Osteoblast (primary cell): ENCODE data around the gene PAX6. TPM values are rescaled to one million over a fixed set of nuclear protein-coding genes. Genes with fewer than 3 reads are reported as not detected.

Experiments used
- DNase-seq: peaks from one replicate; pipeline ENCODE4 v3.0.0; 2011; ENCODE audit warnings: low spot score, mixed read lengths; ENCODE audit not compliant: insufficient read length; ENCODE audit errors: missing footprints
- H2AFZ ChIP-seq: 2 replicates; pipeline ENCODE4 v1.6.0; 2011; ENCODE audit warnings: mild to moderate bottlenecking, low read length
- H3K27ac ChIP-seq: 2 replicates; pipeline ENCODE4 v1.5.1; 2011; ENCODE audit warnings: mild to moderate bottlenecking, low read depth, low read length, moderate library complexity
- H3K27me3 ChIP-seq: 2 replicates; pipeline ENCODE4 v1.6.0; 2012; ENCODE audit warnings: mild to moderate bottlenecking, control low read depth, inconsistent platforms, low read length, moderate library complexity; ENCODE audit not compliant: insufficient read depth
- H3K36me3 ChIP-seq: 2 replicates; pipeline ENCODE4 v1.5.1; 2011; ENCODE audit warnings: mild to moderate bottlenecking, low read length, control low read depth, moderate library complexity; ENCODE audit not compliant: insufficient read depth
- H3K4me1 ChIP-seq: 2 replicates; pipeline ENCODE4 v1.5.1; 2011; ENCODE audit warnings: mild to moderate bottlenecking, low read length, control low read depth, moderate library complexity; ENCODE audit not compliant: insufficient read depth
- H3K4me2 ChIP-seq: 2 replicates; pipeline ENCODE4 v1.6.0; 2011; ENCODE audit warnings: mild to moderate bottlenecking, low read length; ENCODE audit not compliant: insufficient read depth
- H3K4me3 ChIP-seq: fragments of 200-600 bp; sonication (generic); 3 replicates; pipeline ENCODE4 v1.5.1; 2012; ENCODE audit warnings: mild to moderate bottlenecking, low read length, inconsistent platforms; ENCODE audit not compliant: insufficient read depth
- H3K79me2 ChIP-seq: 2 replicates; pipeline ENCODE4 v1.6.0; 2012; ENCODE audit warnings: mild to moderate bottlenecking, low read length, control low read depth, inconsistent platforms; ENCODE audit not compliant: insufficient read depth
- H3K9me3 ChIP-seq: 2 replicates; pipeline ENCODE4 v1.5.1; 2011; ENCODE audit warnings: low read depth, low read length, control low read depth
- H4K20me1 ChIP-seq: 2 replicates; pipeline ENCODE4 v1.6.0; 2012; ENCODE audit warnings: mild to moderate bottlenecking, low read length, control low read depth; ENCODE audit not compliant: insufficient read depth
- total RNA-seq: library from RNA; depleted of rRNA; stranded (reverse); fragments of >200 nt; gene quantifications from 2 replicates; pipeline ENCODE4 v1.2.3, GENCODE V29; 2012
- TF ChIP-seq, protein P1 (sequence below): IDR thresholded peaks from 2 replicates; pipeline ENCODE4 v1.5.1; 2011; ENCODE audit warnings: mild to moderate bottlenecking, low read depth, low read length, moderate library complexity; ENCODE audit errors: extremely low read depth

PAX6 gene
- total RNA-seq, 1 donor, result 0.36 TPM

GRCh38 chr11:31792456-31792855 lies 18.7 kb downstream of the PAX6 start:
- no peak overlapping the region for H3K4me3 ChIP-seq
- no peaks in the 10 kb centered on the region for H3K9me3 ChIP-seq
- H3K4me2 ChIP-seq, result no peak overlapping the region
- H3K79me2 ChIP-seq, result no peaks in the 10 kb centered on the region
- no peaks in the 10 kb centered on the region for H3K4me1 ChIP-seq
- H2AFZ ChIP-seq, result no peak overlapping the region
- TF ChIP-seq, protein P1, sequence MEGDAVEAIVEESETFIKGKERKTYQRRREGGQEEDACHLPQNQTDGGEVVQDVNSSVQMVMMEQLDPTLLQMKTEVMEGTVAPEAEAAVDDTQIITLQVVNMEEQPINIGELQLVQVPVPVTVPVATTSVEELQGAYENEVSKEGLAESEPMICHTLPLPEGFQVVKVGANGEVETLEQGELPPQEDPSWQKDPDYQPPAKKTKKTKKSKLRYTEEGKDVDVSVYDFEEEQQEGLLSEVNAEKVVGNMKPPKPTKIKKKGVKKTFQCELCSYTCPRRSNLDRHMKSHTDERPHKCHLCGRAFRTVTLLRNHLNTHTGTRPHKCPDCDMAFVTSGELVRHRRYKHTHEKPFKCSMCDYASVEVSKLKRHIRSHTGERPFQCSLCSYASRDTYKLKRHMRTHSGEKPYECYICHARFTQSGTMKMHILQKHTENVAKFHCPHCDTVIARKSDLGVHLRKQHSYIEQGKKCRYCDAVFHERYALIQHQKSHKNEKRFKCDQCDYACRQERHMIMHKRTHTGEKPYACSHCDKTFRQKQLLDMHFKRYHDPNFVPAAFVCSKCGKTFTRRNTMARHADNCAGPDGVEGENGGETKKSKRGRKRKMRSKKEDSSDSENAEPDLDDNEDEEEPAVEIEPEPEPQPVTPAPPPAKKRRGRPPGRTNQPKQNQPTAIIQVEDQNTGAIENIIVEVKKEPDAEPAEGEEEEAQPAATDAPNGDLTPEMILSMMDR, result no peak
- H3K36me3 ChIP-seq, result no peaks in the 10 kb centered on the region
- H4K20me1 ChIP-seq, result no peaks in the 10 kb centered on the region
- peak; percentile 85 for DNase-seq
- no peak overlapping the region for H3K27ac ChIP-seq
- H3K27me3 ChIP-seq, result peaks cover 28% of the 10 kb centered on the region

DNA sequence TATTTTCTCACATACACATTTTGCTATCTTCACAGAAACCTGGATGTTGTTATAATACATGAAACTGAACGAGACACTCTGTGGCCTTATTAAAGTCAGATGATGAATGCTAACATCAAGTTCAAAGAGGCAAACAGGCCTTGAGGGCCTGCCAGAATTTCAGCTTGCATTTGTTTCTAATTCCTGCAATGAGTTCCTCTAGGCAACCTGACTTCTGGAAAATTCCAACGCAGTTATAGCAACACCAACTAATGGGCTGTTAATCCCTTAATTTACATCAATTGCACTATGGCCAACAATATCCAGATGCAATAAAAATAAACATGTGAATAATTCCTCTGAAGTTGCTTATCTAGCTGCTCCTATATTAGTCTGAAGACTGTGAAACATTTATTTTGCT lies 19.1 kb downstream of the PAX6 start:
- no peak overlapping the region for H3K4me2 ChIP-seq
- TF ChIP-seq, protein P1, result no peak
- DNase-seq, result no peak

DNA sequence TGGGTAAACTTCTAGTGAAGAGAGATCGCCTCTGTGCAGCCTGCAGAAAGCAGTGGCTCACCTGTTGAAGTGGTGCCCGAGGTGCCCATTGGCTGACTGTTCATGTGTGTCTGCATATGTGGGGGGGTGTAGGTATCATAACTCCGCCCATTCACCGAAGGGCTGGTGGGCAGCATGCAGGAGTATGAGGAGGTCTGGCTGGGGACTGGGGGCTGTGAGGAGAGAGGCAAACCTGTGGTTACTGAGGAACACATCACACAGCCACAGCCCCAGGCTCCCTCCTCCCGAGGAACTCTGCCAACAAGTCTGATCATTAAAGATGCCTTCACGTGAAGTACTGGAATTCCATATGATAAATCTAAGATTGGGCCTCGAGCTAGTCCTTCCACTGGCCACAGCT lies 20.5 kb downstream of the PAX6 start:
- Histone ChIP-seq H3K9me3 (no peaks in the 10 kb centered on the region), H3K27ac (no peak overlapping the region), H4K20me1 (no peaks in the 10 kb centered on the region), H3K4me1 (no peaks in the 10 kb centered on the region), H3K4me2 (no peak overlapping the region), H3K79me2 (no peaks in the 10 kb centered on the region), H3K27me3 (peaks cover 12% of the 10 kb centered on the region), H3K36me3 (no peaks in the 10 kb centered on the region), H3K4me3 (no peak overlapping the region), H2AFZ (no peak overlapping the region)
- TF ChIP-seq, protein P1, result no peak
- DNase-seq, result no peak

More for the DNA sequence above, 19.1 kb downstream of the PAX6 start:
- H3K9me3 ChIP-seq, result no peaks in the 10 kb centered on the region
- no peaks in the 10 kb centered on the region for H3K4me1 ChIP-seq
- no peak overlapping the region for H3K27ac ChIP-seq
- no peak overlapping the region for H3K4me3 ChIP-seq
- no peak overlapping the region for H2AFZ ChIP-seq
- H3K36me3 ChIP-seq, result no peaks in the 10 kb centered on the region
- H3K27me3 ChIP-seq, result peaks cover 24% of the 10 kb centered on the region
- H3K79me2 ChIP-seq, result no peaks in the 10 kb centered on the region
- H4K20me1 ChIP-seq, result no peaks in the 10 kb centered on the region

GRCh38 chr11:31788085-31788484 lies 23.0 kb downstream of the PAX6 start:
- Histone ChIP-seq H3K9me3 (no peaks in the 10 kb centered on the region), H3K79me2 (no peaks in the 10 kb centered on the region), H4K20me1 (no peaks in the 10 kb centered on the region), H3K4me1 (no peaks in the 10 kb centered on the region), H2AFZ (no peak overlapping the region), H3K27me3 (peaks cover 3% of the 10 kb centered on the region), H3K36me3 (no peaks in the 10 kb centered on the region), H3K4me2 (no peak overlapping the region), H3K27ac (no peak overlapping the region), H3K4me3 (no peak overlapping the region)
- TF ChIP-seq, protein P1, result no peak
- no peak for DNase-seq
